GM23338 (cell line): ENCODE data around the gene PSD. TPM values are rescaled to one million over a fixed set of nuclear protein-coding genes. Genes with fewer than 3 reads are reported as not detected.

ENCODE experiments used
- ATAC-seq: fragments of 200-7000 bp; cut with Tn5 transposase; 3 replicates; pipeline ENCODE4 v1.9.1; 2020
- DNase-seq: peaks from one replicate; pipeline ENCODE4 v3.0.0-alpha.2; 2015; ENCODE audit warnings: low spot score
- H2AFZ ChIP-seq: fragments of 200-600 bp; sonication (generic); 2 replicates; pipeline ENCODE4 v1.8.0; 2016; ENCODE audit warnings: antibody characterized with exemption, mild to moderate bottlenecking, moderate library complexity
- H3F3A ChIP-seq: fragments of 200-600 bp; sonication (generic); replicated peaks from 2 replicates; pipeline ENCODE4 v1.8.0; 2017; ENCODE audit warnings: antibody characterized with exemption, mixed run types, low read depth
- H3K27ac ChIP-seq: fragments of 200-600 bp; sonication (generic); 2 replicates; pipeline ENCODE4 v1.6.1; 2016; ENCODE audit warnings: low read depth
- H3K27me3 ChIP-seq: fragments of 200-600 bp; sonication (generic); 2 replicates; pipeline ENCODE4 v1.8.0; 2016; ENCODE audit warnings: mild to moderate bottlenecking, mixed run types, moderate library complexity; ENCODE audit not compliant: insufficient read depth
- H3K36me3 ChIP-seq: fragments of 200-600 bp; sonication (generic); 2 replicates; pipeline ENCODE4 v1.8.0; 2016; ENCODE audit warnings: mild to moderate bottlenecking; ENCODE audit not compliant: insufficient read depth
- H3K4me1 ChIP-seq: fragments of 200-600 bp; sonication (generic); 2 replicates; pipeline ENCODE4 v1.8.0; 2016; ENCODE audit warnings: mild to moderate bottlenecking, moderate library complexity; ENCODE audit not compliant: insufficient read depth
- H3K4me2 ChIP-seq: fragments of 200-600 bp; sonication (generic); 2 replicates; pipeline ENCODE4 v1.7.1; 2017; ENCODE audit warnings: mixed run types
- H3K4me3 ChIP-seq: fragments of 200-600 bp; sonication (generic); 2 replicates; pipeline ENCODE4 v1.6.1; 2016; ENCODE audit warnings: mixed run types
- H3K79me2 ChIP-seq: fragments of 200-600 bp; sonication (generic); replicated peaks from 2 replicates; pipeline ENCODE4 v1.8.0; 2017; ENCODE audit warnings: mild to moderate bottlenecking; ENCODE audit not compliant: insufficient read depth
- H3K9me2 ChIP-seq: fragments of 200-600 bp; sonication (generic); 2 replicates; pipeline ENCODE4 v1.8.0; 2017; ENCODE audit not compliant: insufficient read depth
- H4K20me1 ChIP-seq: fragments of 200-600 bp; sonication (generic); replicated peaks from 2 replicates; pipeline ENCODE4 v1.8.0; 2017; ENCODE audit warnings: mild to moderate bottlenecking; ENCODE audit not compliant: insufficient read depth
- H3K27ac Mint-ChIP-seq: 2 replicates; pipeline ENCODE4 v1.8.0; 2020; ENCODE audit warnings: inconsistent platforms, mild to moderate bottlenecking, moderate library complexity, mixed read lengths
- H3K27me3 Mint-ChIP-seq: 3 replicates; pipeline ENCODE4 v1.8.0; 2022; ENCODE audit warnings: low read depth, mild to moderate bottlenecking, moderate library complexity, mixed read lengths, inconsistent platforms; ENCODE audit not compliant: insufficient read depth, poor library complexity
- H3K36me3 Mint-ChIP-seq: 3 replicates; pipeline ENCODE4 v1.8.0; 2021; ENCODE audit warnings: low read depth, mild to moderate bottlenecking, inconsistent platforms, moderate library complexity, mixed read lengths
- H3K4me1 Mint-ChIP-seq: 3 replicates; pipeline ENCODE4 v1.8.0; 2020; ENCODE audit warnings: mild to moderate bottlenecking, inconsistent platforms, mixed read lengths
- H3K4me3 Mint-ChIP-seq: 3 replicates; pipeline ENCODE4 v1.8.0; 2021; ENCODE audit warnings: moderate library complexity, mild to moderate bottlenecking, inconsistent platforms, mixed read lengths
- H3K9me3 Mint-ChIP-seq: 3 replicates; pipeline ENCODE4 v1.8.0; 2020; ENCODE audit warnings: moderate library complexity, mild to moderate bottlenecking, inconsistent platforms, mixed read lengths
- CREB1 ChIP-seq: fragments of 250-450 bp; sonication (Bioruptor Pico); IDR thresholded peaks from 2 replicates; pipeline ENCODE4 v1.5.0; 2020; ENCODE audit warnings: low read depth, mild to moderate bottlenecking, moderate library complexity
- EZH2 ChIP-seq: fragments of 200-600 bp; sonication (generic); IDR thresholded peaks from one replicate; pipeline ENCODE4 v1.8.0; 2017; ENCODE audit warnings: antibody characterized with exemption, mild to moderate bottlenecking, low read depth; ENCODE audit not compliant: unreplicated experiment
- EZH2phosphoT487 ChIP-seq: fragments of 200-600 bp; sonication (generic); IDR thresholded peaks from one replicate; pipeline ENCODE4 v1.8.1; 2018; ENCODE audit warnings: antibody characterized with exemption; ENCODE audit not compliant: unreplicated experiment
- JUNB ChIP-seq: IDR thresholded peaks from one replicate; pipeline ENCODE4 v1.6.1; 2016; ENCODE audit warnings: antibody characterized with exemption; ENCODE audit not compliant: unreplicated experiment
- NANOG ChIP-seq: IDR thresholded peaks from 2 replicates; pipeline ENCODE4 v1.6.1; 2016; ENCODE audit warnings: antibody characterized with exemption, borderline replicate concordance
- STAT1 ChIP-seq: IDR thresholded peaks from one replicate; pipeline ENCODE4 v1.6.1; 2016; ENCODE audit warnings: antibody characterized with exemption; ENCODE audit not compliant: unreplicated experiment
- ZNF114 ChIP-seq: fragments of 250-450 bp; sonication (Bioruptor Pico); IDR thresholded peaks from 2 replicates; pipeline ENCODE4 v1.5.0; 2020; ENCODE audit warnings: mild to moderate bottlenecking, moderate library complexity
- polyA plus RNA-seq: library from polyadenylated mRNA; unstranded; fragments of >200 nt; fragmentation: Nextera tagmentation; extraction: Ambion mirVana; gene quantifications from 2 replicates; pipeline ENCODE4 v1.2.1, GENCODE V29; 2016
- total RNA-seq: library from RNA; depleted of rRNA; stranded (reverse); fragments of >200 nt; shearing (Covaris generic); gene quantifications from 2 replicates; pipeline ENCODE4 v1.2.3, GENCODE V29; 2014
- TF ChIP-seq, protein P1 (sequence below): fragments of 250-450 bp; sonication (Bioruptor Pico); IDR thresholded peaks from 2 replicates; pipeline ENCODE4 v1.5.0; 2020; ENCODE audit warnings: mild to moderate bottlenecking, moderate library complexity
- TF ChIP-seq, protein P2 (sequence below), 2 experiments: fragments of 200-600 bp in 1 of 2; sonication (generic) in 1 of 2; conservative IDR thresholded peaks; 2 replicates each; pipeline versions ENCODE4 v1.5.1 to v1.6.1; 2016 to 2017; ENCODE audit warnings: antibody characterized with exemption in 2 of 2, low read depth in 2 of 2, mild to moderate bottlenecking in 2 of 2, moderate library complexity in 1 of 2
- TF ChIP-seq, protein P3 (sequence below): IDR thresholded peaks from 2 replicates; pipeline ENCODE4 v1.6.1; 2016; ENCODE audit warnings: antibody characterized with exemption

Gene PSD
- total and polyA plus RNA-seq, 2 experiments from 2014 or later: 1.9 to 6.8 TPM

DNA sequence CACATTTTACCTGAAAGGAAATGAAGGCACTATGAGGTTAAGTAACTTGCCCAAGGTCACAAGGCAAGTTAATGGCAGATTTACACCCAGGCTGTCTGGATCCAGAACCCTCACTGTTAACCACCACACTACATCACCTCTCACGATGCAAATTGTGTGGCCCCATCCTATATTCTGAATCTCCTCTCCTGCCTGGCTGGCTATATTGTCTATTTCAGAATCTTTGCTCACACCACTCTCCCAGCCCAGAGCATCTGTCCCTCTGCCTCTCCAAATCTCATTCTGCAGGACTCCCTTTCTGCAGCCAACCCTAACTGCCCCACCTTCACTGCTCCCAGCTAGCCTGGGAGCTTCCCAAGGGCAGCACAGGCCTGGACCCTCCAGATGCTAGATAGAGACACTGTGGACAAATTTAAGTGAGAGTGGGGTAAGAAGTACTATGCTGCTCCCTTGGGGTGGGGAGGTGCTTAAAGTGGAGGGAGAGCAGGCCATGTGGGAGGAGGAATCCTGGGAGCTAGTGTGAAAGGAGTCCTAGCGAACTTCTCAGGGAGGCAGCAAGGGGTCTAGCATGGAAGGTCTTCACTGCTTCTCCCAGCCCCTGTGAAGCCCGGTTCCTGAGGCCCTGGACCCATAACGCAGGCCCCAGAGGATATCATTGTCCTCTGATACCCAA lies 13.0 kb upstream of the PSD start:
- H3K27ac Mint-ChIP-seq: peak overlapping the region; percentile 96
- DNase-seq: no peak
- H2AFZ ChIP-seq: peak overlapping the region; percentile 95
- no peaks in the 10 kb centered on the region; the same call in 1 of the 2 replicates for H4K20me1 ChIP-seq
- H3F3A ChIP-seq: 0 out of 2 replicates have a peak, but pooled peaks cover 7% of the 10 kb centered on the region
- TF ChIP-seq, protein P1, sequence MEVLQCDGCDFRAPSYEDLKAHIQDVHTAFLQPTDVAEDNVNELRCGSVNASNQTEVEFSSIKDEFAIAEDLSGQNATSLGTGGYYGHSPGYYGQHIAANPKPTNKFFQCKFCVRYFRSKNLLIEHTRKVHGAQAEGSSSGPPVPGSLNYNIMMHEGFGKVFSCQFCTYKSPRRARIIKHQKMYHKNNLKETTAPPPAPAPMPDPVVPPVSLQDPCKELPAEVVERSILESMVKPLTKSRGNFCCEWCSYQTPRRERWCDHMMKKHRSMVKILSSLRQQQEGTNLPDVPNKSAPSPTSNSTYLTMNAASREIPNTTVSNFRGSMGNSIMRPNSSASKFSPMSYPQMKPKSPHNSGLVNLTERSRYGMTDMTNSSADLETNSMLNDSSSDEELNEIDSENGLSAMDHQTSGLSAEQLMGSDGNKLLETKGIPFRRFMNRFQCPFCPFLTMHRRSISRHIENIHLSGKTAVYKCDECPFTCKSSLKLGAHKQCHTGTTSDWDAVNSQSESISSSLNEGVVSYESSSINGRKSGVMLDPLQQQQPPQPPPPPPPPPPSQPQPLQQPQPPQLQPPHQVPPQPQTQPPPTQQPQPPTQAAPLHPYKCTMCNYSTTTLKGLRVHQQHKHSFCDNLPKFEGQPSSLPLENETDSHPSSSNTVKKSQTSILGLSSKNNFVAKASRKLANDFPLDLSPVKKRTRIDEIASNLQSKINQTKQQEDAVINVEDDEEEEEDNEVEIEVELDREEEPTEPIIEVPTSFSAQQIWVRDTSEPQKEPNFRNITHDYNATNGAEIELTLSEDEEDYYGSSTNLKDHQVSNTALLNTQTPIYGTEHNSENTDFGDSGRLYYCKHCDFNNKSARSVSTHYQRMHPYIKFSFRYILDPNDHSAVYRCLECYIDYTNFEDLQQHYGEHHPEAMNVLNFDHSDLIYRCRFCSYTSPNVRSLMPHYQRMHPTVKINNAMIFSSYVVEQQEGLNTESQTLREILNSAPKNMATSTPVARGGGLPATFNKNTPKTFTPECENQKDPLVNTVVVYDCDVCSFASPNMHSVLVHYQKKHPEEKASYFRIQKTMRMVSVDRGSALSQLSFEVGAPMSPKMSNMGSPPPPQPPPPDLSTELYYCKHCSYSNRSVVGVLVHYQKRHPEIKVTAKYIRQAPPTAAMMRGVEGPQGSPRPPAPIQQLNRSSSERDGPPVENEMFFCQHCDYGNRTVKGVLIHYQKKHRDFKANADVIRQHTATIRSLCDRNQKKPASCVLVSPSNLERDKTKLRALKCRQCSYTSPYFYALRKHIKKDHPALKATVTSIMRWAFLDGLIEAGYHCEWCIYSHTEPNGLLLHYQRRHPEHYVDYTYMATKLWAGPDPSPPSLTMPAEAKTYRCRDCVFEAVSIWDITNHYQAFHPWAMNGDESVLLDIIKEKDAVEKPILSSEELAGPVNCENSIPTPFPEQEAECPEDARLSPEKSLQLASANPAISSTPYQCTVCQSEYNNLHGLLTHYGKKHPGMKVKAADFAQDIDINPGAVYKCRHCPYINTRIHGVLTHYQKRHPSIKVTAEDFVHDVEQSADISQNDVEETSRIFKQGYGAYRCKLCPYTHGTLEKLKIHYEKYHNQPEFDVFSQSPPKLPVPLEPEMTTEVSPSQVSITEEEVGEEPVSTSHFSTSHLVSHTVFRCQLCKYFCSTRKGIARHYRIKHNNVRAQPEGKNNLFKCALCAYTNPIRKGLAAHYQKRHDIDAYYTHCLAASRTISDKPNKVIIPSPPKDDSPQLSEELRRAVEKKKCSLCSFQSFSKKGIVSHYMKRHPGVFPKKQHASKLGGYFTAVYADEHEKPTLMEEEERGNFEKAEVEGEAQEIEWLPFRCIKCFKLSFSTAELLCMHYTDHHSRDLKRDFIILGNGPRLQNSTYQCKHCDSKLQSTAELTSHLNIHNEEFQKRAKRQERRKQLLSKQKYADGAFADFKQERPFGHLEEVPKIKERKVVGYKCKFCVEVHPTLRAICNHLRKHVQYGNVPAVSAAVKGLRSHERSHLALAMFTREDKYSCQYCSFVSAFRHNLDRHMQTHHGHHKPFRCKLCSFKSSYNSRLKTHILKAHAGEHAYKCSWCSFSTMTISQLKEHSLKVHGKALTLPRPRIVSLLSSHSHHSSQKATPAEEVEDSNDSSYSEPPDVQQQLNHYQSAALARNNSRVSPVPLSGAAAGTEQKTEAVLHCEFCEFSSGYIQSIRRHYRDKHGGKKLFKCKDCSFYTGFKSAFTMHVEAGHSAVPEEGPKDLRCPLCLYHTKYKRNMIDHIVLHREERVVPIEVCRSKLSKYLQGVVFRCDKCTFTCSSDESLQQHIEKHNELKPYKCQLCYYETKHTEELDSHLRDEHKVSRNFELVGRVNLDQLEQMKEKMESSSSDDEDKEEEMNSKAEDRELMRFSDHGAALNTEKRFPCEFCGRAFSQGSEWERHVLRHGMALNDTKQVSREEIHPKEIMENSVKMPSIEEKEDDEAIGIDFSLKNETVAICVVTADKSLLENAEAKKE (CRISPR knock-in tag): no peak
- TF ChIP-seq, protein P2, sequence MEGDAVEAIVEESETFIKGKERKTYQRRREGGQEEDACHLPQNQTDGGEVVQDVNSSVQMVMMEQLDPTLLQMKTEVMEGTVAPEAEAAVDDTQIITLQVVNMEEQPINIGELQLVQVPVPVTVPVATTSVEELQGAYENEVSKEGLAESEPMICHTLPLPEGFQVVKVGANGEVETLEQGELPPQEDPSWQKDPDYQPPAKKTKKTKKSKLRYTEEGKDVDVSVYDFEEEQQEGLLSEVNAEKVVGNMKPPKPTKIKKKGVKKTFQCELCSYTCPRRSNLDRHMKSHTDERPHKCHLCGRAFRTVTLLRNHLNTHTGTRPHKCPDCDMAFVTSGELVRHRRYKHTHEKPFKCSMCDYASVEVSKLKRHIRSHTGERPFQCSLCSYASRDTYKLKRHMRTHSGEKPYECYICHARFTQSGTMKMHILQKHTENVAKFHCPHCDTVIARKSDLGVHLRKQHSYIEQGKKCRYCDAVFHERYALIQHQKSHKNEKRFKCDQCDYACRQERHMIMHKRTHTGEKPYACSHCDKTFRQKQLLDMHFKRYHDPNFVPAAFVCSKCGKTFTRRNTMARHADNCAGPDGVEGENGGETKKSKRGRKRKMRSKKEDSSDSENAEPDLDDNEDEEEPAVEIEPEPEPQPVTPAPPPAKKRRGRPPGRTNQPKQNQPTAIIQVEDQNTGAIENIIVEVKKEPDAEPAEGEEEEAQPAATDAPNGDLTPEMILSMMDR (conservative IDR thresholded peaks at IDR 0.05; ENCODE audit: low read depth in 2 of 2): no peak
- TF ChIP-seq, protein P3, sequence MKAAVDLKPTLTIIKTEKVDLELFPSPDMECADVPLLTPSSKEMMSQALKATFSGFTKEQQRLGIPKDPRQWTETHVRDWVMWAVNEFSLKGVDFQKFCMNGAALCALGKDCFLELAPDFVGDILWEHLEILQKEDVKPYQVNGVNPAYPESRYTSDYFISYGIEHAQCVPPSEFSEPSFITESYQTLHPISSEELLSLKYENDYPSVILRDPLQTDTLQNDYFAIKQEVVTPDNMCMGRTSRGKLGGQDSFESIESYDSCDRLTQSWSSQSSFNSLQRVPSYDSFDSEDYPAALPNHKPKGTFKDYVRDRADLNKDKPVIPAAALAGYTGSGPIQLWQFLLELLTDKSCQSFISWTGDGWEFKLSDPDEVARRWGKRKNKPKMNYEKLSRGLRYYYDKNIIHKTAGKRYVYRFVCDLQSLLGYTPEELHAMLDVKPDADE: no peak
- TF ChIP-seq CREB1 (no peak), EZH2 (no peak), STAT1 (no peak), NANOG (no peak), EZH2phosphoT487 (no peak), JUNB (no peak), ZNF114 (no peak)
- H3K27ac ChIP-seq: 0 out of 2 replicates have a peak overlapping the region, but pooled peaks have one; percentile 50
- H3K9me2 ChIP-seq: no peaks in the 10 kb centered on the region
- H3K4me1 Mint-ChIP-seq: peaks cover 24% of the 10 kb centered on the region
- peaks cover 47% of the 10 kb centered on the region for H3K27me3 Mint-ChIP-seq
- peaks cover 21% of the 10 kb centered on the region for H3K4me1 ChIP-seq
- H3K4me2 ChIP-seq: peak overlapping the region; percentile 96
- H3K36me3 Mint-ChIP-seq: peaks cover 4% of the 10 kb centered on the region; the same call in 2 of the 3 replicates
- H3K9me3 Mint-ChIP-seq: no peaks in the 10 kb centered on the region
- H3K79me2 ChIP-seq: no peaks in the 10 kb centered on the region; the same call in 1 of the 2 replicates
- peak; percentile 16 for ATAC-seq
- peak overlapping the region; percentile 97 for H3K4me3 Mint-ChIP-seq
- peak overlapping the region; percentile 81 for H3K4me3 ChIP-seq
- H3K27me3 ChIP-seq: peaks cover 39% of the 10 kb centered on the region
- H3K36me3 ChIP-seq: no peaks in the 10 kb centered on the region
